ENCODE measurements around the gene ESR1.
"Not testable (repeated sequence)": the region's sequence is repeated elsewhere in the genome, so short reads cannot be mapped to it uniquely, and the experiment has no call there.

Gene ESR1

GRCh38 chr6:152059909-152060308 lies 252.4 kb downstream of the ESR1 start:
- DNase-seq, result no peak

DNA sequence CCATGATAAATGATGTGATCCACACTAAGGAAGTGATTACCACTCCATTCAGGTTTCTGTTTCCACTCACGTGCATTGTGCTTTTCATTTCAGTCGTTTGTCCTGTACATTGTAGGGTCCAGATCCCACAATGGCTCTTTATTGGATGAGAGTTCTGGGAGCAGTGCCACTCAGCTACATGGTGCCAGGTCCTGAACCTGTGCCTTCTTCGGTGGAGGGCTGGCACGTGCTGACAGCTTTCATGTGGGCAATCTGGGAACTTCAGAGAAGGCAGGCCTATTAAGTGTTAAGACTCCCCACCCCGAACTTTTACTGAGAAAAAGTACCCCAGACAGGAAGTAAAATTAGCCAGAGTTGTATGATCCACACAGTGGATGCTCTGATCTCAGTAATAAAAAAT lies 255.0 kb downstream of the ESR1 start:
- DNase-seq, result no peak

DNA sequence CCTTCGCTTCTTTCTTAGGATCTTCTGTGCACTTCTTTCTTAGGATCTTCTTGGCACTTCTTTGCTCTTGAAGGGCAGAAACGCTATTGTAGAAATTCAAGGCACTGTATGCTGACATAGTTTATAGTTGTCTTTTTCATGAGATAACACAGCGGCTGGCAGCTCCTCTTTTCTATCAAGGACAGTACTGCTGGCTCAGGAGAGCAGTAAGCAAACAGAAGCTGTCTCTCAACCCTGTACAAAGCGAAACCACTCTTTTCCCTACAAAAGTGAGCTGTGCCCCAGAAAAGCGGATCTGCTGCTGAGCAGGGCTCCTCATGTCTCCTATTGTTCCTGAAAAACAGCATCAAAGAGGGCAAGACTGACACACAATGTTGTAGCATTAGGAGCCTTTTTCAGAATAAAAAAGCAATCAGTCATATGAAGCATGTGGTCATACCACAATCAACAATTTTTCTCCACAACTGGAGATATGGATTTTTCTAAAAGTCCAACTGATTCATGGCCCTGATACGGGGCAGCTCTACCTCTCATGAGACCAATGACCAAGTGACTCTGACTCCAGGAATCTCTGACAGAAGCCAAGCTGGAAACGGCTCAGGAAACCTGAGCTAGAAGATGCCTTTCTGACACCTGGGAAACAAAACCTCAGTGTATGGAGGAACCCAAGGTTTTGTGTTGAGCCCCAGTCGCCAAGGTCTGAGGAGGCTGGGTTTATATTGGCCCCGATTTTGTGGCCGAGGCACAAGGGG lies 255.9 kb downstream of the ESR1 start:
- no peak for DNase-seq

DNA sequence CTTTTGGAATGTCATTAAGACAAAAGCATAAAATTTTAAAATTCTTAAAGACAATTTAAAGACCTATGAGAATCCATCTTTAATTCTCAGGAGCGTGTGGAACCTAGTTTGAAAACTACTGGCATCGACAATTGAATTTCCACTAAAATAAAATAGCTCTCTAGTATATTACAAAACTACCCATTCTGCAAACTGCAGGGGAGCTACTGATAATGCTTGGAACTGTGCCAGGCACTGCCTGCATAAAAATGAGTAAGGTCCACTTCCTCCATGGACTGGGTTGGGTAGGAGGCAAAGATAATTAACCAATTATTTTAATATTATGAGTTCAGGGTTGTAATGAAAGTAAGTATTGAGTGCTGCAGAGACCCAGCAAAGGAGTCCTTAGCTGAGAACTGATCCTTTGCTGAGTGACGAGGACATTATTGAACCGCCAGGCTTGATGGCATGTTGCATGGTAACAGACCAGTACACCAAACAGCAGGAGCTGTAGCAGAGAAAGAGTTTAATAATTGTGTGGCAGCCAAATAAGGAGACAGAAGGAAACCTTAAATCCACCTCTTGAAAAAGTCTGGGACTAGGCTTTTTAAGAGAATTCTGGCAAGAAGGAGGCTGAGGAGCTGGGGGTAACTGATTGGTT lies 261.3 kb downstream of the ESR1 start:
- no peak for DNase-seq

DNA sequence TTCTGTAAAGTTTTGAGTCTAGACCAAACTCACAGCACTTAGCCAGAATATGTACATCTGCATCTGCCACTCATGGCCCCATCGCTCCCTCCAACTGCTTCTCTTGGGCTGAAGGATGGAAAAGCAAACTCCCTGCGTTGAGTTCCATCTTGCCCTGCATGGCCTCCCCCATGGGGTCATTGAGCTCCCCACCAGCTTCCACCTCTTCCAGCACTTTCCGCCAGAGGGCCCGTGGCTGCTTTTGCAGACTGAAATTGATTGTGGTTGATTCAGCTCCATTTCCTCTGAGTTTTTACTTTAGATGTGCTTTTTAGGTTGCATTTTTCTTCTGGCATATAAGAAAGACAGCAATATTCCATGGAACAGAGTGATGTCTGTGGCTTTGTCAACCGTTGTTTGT lies 263.1 kb downstream of the ESR1 start:
- no peak for DNase-seq

DNA sequence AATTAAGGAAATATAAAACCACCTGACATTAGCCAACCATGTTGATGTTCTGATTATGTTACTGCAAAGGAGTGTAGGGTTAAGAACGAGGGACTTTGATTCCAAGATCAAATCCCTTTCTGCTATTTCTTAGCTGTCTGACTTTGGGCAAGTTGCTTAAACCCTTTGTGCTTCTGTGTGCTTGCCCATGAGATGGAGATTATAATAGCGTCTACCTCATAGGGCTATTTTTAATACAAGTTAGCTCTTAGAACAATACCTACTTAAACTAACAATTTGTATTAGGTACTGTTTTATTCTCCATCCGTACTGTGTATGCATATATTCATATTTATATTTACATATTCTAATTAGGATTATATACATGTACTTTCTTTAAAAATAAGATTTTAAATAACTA lies 263.8 kb downstream of the ESR1 start:
- no peak for DNase-seq

DNA sequence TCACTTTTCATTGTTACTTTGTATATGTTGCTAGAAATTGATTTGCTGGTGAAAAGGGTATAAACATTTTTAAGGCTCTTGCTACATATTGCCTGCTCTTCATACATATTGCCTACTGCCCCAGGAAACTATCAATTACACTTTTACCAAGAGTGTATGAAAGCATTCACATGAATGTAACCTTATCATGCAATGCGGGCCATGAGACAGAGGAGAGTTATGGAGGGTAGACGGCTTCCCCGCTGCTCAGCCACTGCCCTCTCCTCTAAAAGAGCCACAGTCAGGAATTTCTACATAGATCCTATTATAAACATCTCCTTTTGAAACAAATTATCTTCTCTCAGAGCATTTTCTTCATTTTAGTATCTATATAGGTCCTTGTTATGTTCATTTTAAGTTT lies 264.4 kb downstream of the ESR1 start:
- DNase-seq, result no peak

DNA sequence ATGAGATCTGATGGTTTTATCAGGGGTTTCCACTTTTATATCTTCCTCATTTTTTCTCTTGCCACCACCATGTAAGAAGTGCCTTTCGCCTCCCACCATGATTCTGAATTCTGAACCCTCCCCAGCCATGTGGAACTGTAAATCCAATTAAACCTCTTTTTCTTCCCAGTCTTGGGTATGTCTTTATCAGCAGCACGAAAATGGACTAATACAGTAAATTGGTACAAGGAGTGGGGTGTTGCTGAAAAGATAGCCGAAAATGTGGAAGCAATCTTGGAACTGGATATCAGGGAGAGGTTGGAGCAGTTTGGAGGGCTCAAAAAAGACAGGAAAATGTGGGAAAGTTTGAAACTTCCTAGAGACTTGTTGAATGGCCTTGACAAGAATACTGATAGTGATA lies 268.8 kb downstream of the ESR1 start:
- DNase-seq, result not testable (repeated sequence)

DNA sequence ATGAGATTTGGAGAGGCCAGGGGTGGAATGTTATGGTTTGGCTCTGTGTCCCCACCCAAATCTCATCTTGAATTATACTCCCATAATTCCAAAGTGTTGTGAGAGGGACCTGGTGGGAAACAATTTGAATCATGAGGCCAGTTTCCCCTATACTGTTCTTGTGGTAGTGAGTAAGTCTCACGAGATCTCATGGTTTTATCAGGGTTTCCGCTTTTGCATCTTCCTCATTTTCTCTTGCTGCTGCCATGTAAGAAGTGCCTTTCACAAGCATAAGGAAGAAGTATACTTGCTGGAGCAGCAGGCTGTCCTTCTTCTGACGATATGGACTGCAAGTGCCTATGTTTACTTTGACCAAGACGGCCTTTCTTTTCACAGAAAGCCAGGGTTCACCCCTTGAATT lies 270.5 kb downstream of the ESR1 start:
- no peak for DNase-seq

DNA sequence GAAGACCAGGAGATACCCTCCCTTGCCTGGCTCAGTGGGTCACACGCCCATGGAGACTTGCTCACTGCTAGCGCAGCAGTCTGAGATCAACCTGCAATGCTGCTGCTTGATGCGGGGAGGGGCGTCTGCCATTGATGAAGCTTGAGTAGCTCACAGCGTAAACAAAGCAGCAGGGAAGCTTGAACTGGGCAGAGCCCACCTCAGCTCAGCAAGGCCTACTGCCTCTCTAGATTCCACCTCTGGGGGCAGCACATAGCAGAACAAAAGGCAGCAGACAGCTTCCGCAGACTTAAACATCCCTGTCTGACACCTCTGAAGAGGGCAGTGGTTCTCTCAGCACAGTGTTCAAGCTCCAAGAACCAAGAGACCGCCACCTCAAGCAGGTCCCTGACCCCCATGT lies 271.3 kb downstream of the ESR1 start:
- DNase-seq, result no peak

DNA sequence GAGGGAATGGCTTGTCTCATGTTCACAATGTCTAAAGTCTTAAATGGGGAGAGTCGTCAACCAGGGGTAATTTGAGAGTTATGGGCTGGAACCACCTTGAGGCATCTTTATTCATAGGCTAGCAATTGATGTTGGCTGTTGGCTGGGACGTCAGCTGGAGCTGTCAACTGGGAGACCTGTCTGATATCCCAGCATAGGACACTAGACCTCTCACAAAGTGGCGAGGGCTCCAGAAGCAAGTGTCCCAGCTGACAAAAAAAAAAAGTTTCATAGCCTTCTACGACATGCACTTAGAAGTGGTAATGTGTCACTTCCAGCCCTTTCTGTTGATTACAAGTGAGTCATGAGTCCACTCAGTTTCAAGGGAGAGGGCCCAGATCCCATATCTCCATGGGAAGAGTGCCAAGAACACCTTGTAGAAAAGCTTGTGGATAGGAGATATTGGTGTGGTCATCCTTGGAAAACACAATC lies 278.0 kb downstream of the ESR1 start:
- no peak for DNase-seq

DNA sequence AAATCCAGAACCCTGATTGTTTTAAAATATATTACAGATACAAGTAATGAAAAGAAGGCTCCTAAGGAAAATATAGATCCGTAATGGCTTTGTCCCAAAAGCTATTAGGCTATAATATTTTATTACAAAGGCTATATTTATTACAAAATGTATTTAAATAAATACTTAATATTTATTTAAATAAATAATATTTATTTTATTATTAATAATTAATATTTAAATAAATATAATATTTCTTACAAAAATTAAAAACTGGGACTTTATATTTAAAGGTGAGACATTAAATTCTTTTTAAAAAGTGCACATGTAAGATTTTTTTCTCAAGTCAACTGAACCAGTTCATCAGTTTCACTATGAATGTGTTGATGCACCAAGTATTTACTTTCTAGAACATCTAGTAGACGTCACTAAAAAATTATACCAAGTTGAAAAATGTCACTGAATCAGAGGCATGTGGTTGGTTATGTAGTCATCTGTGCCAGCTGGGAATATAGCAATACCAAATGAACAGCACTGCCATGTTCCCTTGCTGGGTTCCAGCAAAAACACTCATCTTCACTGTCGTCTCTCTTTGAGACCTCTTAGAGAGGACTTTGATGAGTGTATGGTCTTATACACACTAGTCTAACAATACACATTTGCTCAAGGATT lies 278.9 kb downstream of the ESR1 start:
- no peak for DNase-seq

DNA sequence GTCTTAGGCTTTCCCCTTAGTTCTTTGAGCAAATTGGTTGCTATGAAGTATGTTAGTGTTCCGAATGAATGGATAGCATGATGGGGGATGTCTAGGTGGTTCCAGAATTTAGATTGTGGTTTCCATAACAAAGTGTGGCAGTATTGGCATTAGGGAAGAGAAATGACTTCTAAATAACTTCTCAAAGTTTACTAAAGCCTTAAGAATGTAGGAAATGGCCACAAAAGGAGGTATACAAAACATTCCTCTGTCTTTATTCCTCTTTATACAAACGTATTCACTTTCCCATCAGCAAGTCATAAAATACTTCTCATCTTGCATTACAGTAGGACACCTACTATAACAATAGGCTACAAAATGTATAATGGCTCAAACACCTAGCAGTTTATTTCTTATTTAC lies 279.6 kb downstream of the ESR1 start:
- no peak for DNase-seq

- DNase-seq, result no peak
Measured at GRCh38 chr6:152087701-152088100, 280.2 kb downstream of the ESR1 start.

DNA sequence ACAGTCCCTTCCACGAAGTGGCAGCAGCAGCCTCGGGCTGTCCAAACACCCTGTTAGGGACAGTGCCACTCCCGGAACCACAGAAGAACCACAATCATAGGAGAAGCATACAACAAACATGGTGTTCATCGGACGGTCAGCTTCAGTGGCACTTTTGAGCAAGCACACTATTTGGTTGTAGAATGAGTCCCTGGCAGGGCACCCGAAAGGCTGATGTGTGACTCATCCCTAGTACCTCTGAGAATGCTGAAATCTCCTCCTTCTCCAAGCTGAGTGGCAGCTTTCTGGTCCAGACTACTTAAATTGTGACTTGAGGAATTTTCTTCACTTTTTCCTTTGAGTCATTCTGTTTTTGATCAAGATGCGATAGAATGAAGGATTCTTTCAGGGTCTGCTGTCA lies 282.5 kb downstream of the ESR1 start:
- no peak for DNase-seq

GRCh38 chr6:152091201-152091600 lies 283.7 kb downstream of the ESR1 start:
- no peak for DNase-seq

- no peak for DNase-seq
Measured at GRCh38 chr6:152091851-152092341, 284.4 kb downstream of the ESR1 start.

DNA sequence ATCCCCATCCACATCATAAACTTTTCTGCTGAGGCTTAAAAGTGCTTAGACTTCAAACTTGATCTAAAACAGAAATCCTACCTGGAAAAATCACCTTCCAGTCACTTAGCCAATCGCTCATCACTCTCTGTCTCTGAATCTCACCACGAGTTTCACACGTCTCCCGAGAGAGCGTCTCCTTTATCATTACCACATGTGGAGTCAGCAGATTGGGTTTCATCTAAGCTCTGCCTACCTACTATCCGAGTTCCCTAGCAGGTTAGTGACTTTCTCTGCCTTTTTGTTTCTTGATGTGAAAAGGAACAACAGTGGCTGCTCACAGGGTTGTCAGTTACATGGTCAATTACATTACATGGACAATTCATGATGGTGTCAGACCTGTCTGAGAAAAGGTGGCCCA lies 286.2 kb downstream of the ESR1 start:
- no peak for DNase-seq

- DNase-seq, result no peak
Measured at GRCh38 chr6:152094276-152094675, 286.8 kb downstream of the ESR1 start.

GRCh38 chr6:152094992-152095592 lies 287.6 kb downstream of the ESR1 start:
- peak; percentile 44 for DNase-seq

GRCh38 chr6:152096863-152097496 lies 289.5 kb downstream of the ESR1 start:
- DNase-seq, result no peak

GRCh38 chr6:152098683-152099082 lies 291.2 kb downstream of the ESR1 start:
- DNase-seq, result no peak

Measured in left hindlimb (tissue), 1 donor.